ENCODE measurements around the gene FZD7.

The FZD7 gene

DNA sequence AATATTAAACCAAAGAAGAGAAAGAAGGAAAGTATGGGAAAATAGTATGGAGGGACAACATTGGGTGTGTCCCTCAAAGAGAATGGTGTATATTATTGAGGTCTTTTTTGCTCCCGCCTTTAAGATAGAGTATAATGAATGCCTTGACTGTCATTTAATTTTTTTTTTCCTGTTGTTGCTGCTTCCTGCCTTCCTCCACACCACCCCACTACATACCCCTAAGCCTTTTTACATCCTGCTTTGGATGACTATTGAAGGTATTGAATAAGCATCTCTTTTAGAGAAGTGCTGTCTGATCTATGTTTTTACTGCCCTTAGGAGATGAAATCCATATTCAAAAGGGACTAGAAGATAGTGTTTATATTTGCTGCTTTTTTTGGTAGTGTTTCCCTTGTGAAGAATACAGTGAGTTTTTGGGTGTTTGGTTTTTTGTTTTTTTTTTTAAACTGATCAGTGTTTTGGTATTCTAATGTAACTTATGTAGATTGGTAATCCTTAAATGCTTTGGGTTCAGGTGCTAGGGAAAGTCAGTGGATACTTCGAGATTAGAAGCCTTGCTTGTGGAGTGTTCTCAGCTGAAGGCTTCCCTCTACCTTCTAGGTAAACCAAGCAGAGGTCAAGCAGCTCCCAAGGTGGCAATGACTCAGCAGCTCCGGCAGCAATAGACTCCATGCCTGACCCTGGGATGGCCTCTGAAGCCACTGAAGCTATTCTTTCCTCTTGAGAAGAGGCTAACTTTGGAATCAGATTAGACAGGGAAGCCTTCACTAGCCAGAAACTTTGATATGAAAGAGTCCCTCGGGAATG, 5.0 kb downstream of the FZD7 start:
- DNase-seq, result no peak

DNA sequence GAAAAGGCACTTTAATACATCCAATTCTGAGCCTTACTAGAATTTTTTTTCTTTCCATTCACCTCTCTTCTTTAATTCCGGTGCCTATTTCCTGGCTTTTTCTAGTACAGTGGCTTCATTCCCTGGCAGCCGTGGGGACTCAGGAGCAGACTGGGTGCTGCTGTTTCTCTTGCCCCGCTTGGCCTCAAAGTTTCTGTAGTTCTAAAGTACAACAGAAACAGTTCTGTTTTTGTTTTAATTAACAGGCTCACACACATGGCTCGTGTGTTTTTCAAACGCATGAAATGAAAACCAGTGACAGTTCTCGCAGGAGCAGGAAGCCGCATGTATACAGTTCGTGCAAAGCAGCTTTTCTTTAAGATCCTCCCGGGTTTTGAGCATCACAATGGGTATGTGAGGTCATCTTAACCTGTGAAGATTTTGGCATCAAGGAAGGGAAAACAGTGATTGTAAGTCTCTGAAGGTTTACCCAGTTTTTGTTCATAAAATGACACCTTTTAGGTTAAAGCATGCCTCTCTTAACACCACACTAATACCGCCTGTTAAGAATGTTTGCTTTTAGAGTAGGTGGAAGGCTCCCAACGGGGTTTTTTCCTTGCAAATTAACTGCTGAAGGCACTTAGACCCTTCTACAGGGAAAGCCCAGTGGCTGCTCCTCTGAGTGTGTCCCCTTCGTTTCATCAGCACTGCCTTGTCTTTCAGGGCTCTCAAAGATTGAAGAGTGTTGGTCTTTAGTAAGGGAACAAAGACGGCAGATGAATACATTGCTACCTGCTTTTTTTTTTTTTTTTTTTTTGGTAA, 5.8 kb downstream of the FZD7 start:
- DNase-seq, result no peak

DNA sequence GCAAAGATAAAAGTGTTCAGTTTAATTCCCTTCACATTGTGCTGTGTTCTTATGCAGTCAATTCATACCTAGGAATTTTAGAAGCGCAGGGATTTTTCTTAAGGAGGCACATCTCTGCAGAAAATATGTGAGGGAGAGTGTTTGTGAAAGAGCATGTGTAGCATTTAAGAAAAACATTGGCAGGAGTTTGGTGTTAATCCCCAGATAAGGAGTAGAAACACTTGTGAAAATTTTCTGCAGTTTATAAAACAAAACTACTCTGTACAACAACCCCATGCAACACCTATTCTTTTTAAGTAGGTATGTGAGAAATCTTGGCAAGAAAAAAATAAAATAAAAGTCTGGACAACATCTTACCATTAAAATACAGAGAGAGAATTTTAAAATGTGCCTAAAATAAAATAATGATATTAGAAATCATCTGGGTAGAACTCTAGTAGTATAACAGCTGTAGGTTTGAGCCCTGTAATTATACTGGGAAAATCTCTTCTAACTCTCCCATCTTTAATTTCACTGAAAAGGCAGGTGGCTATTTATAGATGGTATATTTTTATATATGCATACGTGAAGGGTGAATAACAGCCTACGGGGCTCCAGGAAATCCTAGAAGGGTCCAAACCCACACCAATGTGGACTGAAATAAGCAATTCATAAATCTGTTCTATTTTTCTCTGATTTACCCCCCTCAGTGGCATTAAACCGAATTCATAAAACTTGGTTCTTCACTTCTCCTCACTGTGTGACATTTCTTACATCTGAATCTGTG, 6.6 kb downstream of the FZD7 start:
- no peak for DNase-seq

DNA sequence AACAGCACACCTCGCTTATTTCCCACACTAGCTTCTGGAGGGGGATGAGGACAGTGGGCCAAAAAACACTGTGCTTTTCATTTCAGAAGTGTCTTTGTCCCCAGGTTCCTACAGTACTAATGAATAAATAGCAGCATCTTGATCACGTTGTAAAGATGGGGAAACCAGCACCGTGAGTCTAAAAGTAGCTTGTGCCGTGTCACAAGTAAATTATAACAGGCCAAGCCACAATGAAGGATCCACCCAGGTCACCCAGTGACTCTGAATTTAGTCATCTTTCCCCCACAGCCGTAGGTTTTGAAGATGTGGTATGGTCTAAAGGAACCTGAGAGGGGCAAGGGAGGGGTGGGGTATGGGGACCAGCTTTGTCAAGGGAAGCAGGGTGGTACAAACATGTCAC, 8.8 kb downstream of the FZD7 start:
- DNase-seq, result no peak

DNA sequence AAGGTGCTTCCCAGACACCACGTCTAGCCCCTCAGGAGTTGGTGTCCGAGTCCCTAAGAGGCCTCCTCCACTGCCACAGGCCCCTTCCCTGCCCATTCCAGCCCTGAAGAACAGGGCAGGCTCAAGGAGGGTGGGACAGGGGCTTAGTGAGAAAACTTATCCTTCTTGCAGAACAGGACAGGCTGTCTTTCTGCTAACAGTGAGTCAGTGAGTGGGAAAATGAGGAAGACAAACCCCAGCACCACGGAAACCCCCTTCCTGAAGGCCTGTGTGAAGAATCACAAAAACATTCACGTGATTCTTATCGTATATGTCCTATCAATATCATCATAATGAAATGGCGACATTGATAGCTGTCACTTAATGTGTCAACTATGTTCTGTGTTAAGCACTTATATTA, 9.8 kb downstream of the FZD7 start:
- no peak for DNase-seq

DNA sequence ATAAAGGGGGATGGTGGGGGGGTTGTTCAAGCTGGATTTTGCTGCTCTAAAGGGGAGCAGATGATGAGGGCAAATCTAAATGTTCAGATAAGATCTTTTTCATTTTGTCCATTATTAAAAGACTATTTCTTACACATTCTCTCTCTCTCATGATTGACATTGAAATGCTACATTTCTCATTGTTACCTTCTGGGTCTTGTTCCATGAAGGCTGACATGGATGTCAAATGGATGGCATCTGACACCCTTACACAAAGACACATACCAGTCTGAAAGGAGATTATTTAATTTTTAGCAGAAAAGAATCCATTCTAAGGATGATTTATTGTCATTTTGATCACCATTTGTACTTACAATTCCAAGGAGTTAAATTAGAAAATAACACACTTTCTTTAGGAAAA, 11.1 kb downstream of the FZD7 start:
- no peak for DNase-seq

DNA sequence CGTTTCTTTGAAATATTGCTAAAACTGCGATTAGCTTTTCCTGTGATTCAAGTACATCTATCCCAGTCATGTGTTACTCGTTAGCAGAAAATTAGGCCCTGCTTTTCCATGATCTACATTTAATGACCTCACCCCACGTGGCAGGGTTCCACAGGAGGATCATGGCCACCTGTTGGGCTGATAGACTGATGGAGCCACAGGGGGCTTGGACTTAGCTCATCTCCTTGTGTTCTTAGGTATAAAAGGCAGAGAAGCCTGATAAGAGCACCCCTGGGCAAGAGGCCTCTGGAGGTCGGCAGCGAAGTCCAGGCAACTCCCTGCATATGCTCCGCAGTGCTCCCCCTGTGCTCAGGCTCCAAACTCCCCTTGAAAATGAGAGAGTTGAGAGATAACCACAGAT, 12.9 kb downstream of the FZD7 start:
- DNase-seq, result no peak

DNA sequence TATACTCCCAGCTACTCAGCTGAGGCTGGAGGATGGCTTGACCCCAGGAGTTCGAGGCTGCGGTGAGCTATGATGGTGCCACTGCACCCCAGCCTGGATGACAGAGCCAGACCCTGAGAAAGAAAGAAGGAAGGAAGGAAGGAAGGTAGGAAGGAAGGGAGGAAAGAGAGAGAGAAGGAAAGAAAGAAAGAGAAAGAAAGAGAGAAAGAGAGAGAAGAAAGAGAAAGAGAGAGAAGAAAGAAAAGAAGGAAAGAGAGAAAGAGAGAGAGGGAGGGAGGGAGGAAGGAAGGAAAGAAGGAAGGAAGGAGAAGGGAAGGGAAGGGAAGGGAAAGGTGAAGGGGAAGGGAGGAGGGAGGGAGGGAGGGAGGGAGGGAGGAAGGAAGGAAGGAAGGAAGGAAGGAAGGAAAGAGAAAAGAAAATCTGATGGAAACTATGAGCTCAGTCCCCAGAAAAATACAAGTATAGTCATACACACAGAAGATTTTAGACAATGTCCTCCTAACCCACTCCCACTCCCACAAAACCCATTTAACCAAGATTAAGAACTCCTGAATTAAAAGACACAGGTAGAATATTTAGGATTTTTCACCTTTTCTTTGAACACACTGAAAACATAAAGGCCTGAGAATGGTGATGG, 15.6 kb downstream of the FZD7 start:
- no peak for DNase-seq

DNA sequence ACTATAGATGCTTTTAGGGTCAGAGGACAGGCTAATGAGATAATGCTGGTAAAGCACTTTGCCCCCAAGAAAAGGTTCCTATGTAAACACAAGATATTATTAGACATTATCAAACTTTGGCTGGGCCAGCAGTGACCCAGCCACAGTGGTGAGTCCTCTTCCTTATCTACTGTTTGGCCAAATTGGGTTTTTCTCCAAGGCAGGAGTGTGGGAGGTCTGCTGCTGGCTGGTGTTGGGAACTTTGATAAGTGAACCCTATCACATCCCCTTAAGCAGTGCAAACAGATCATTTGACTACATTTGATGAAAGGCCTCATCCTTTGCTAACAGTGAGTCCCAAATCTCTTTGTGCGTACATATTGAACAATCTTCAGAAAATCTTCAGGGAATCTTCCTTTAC, 16.2 kb downstream of the FZD7 start:
- no peak for DNase-seq

DNA sequence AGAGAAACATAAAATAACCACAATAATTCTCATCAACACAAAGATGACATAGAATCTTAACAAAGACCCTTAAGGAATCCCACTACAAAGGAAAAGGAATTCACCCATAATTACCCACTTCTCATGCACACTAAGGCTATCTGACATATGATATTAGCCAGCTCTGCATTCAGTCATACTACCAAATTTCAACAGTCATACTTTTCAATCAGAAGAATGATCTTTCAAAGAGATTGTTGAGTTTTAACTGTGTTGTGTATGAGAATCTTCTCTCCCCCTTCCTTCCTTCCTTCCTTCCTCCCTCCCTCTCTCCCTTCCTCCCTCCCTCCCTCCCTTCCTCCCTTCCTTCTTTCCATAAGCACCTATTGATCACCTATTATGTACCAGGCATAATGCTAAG, 17.0 kb downstream of the FZD7 start:
- DNase-seq, result no peak

DNA sequence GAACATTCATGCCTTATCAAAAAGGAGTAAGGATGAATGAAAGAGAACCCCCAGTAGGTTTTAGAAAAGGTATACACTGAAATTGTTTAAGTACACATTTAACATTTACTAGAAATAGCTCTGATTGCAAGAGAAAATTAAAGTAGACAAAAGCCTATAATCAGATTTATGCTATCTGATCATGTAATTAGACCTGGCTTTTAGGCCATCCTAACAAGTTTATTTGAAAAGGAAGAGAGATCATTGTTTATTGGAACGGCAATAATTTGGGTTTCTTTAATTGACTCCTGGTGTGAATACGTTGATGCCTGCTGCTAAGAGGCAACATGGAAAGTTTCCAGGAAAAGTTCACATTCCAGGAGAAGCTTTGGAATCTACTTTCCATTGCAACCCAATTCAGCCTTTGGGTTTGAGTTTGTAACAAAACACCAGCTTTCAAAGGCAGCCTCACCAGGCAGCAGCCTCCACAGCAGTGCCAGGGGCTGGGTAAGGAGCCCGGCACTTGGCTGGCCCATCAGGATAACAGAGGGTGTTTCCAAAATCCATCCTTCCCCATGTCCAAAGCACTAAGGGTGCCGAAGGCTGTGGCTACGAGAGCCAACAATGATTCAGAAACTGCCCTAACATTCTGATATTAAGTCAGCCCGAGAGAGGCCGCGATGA, 18.0 kb downstream of the FZD7 start:
- no peak for DNase-seq

DNA sequence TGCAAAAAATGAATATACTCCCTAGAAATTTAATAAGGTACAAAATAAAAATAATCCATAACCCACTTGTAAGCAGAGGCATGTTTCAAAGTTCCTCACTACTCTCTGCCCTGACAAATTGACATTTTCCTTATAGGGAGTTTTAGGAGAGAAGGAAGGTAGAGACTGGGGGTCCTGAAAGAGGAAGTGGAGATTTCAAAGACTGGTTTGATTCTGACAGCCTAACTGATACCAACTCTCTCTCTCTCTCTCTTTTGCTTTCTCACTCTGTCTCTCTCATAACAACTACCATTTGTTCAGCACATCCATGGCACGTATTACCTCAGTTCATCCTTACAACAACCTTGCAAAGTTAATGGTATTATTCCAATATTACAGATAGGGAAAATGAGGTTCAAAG, 18.6 kb downstream of the FZD7 start:
- DNase-seq, result no peak

DNA sequence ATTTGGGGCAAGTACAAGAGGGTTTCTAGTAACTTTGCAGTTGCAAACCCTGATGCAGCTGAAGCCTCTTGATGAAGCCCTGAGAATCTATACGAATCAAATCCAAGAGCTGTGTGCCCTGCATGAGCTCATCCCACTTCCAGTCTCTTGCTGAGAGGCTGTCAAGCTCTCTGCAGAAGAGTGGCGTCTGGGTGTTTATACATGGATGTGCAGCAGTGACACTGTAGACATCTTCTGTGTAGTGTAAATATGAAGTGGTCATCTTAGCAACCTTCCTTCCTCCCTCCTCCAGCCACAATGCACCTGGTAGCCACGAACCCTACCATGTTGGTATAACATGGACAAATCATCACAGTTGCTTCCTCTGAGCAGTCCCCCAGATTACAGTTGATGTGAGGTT, 21.0 kb downstream of the FZD7 start:
- no peak for DNase-seq

DNA sequence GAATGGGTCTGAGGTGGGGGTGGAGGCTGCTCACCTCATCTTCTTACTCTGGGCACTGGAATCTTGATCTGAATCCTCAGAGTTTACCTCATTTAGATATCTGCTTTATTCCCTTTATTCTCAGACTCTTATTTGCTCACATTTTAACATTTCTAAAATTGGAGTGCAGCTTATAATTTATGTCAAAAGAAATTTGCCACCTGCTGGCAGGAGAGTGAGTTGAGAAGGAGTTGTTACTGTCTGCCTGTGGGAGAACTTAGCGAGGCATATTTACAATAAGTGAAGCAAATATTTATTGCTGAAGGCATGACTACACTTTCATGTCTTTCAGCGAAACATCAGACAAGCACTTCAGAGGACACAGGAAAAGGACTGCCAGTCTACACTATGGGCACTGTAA, 23.0 kb downstream of the FZD7 start:
- no peak for DNase-seq

DNA sequence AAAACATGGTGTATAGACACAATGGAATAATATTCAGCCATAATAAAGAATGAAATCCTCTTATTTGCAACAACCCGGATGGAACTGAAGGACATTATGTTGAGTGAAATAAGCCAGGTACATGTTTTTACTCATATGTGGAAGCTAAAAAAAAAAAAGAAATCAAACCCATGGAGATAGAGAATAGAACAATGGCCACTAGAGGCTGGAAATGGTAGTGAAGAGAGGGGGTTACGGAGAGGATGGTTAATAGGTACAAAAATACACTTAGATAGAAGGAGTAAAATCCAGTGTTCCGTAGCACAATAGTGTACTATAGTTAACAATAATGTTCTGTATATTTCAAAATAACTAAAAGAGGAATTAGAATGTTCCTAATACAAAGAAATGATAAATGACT, 26.6 kb downstream of the FZD7 start:
- no peak for DNase-seq

DNA sequence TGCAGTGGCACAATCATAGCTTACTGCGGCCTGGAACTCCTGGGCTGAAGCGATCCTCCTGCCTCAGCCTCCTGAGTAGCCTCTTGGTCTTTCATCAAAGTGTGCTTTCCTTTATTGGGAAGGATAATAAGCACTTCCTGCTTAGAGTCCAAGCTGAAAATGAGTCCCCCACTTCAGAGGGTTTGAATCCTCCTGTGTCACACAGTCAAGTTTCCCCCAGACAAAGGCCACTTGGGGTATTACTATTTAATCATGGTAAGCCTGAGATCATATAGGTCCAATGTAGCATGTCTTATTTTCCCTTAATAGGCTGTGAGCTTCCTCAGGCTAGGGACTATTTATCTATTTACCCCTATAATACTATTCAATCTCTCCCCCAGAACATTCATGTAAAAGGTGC, 28.0 kb downstream of the FZD7 start:
- DNase-seq, result no peak

DNA sequence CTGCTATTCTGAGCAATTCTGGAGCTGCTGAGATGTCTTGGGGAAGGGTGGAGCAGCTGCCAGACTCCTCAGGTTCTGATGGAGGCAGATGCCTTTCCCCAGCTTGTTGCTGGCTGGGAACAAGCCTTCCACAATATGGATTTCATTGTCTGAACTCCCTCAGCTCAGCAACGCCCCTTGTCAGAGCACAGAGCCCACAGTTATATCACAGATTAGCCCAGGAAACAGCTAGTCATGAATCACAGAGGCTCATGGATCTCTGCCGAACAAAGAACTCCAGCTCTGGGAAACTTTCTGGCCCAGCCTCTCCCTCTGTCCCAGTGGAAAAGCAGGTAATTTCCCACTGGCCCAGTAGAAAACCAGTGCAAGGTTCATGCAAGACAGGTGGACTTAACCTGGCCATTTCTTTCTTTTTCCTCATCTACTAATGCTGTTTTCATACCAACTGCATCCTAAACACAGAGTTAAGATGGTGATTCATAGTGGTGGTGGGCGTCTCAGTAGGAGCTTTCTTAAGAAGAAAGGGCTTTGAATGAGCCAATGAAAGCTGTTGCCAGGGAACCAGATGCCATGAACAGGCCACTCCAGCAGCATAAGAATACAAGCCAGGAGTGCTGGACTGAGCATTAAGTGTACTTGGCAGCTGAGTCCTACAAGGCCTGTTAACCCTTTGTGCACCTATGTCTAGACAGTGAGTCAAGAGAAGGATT, 30.7 kb downstream of the FZD7 start:
- no peak for DNase-seq

DNA sequence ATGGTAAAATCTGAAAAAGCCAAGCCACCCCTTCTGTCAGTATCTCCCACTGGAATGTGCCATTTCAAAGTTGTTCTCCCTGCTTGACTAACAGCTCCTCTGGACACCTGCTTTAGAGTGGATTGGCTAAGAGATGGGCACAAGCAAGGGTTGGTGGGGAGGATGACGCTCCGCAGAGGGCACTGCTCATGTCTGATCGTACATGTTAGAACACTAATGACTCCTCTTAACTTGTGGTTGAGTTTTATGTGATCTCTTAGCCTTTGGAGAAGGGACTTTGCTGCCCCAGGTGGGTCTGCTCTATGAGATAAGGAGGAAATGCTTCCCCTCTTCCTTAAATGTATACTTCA, 31.2 kb downstream of the FZD7 start:
- no peak for DNase-seq

DNA sequence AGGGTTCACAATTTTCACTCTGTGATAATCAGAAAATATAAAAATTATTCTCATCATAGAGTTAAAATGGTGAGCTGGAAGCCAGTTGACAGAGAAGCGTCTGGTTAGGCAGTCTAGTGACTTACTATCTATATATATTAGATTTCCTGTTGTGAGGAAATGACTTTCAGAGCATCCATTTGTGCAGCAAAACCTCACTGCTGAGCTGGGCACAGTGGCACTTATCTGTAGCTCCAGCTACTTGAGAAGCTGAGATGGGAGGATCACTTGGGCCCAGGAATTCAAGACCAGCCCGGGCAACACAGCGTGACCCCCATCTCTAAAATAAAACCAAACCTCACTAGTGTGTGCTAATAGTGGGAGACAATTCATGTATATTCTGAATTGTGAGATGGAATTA, 32.2 kb downstream of the FZD7 start:
- no peak for DNase-seq

DNA sequence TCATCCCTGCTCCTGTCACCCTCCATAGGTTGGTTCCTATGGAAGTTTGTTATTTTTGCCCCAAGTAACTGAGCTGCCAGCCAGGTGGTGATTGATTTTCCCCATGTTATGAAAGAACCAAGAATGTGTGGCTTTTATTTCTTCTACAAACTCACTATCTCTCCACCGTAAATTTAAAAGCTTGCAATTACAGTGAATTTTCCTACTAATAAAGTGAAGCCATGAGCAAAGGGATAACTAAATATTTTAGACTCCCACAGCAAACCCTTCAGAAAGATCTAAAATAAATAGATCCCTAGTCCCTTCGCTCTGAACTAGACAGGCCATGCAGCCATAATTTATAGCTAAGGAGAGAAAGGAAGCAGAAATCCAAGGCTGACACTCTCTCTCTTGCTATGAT, 33.2 kb downstream of the FZD7 start:
- DNase-seq, result no peak

DNA sequence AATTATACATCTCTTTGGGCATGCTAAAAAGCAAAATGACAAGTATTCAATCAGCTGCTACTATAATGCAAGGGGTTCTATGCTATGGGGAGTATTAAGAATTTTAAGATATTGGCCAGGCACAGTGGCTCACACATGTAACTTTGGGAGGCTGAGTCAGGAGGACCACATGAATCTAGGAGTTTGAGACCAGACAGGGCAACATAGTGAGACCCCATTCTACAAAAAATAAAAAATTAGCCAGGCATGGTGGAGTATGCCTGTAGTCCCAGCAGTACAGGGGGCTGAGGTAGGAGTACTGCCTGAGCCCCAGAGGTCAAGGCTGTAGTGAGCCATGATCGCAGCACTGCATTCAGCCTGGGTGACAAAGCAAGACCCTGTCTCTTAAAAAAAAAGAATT, 33.9 kb downstream of the FZD7 start:
- DNase-seq, result no peak

All from NK-92 treated with Interleukin-12 subunit alpha and Interleukin-12 subunit beta, amount 100 ng/mL, for 24 hours (cell line).